ENCODE data around the gene CXCL5.

- TF ChIP-seq SIN3A (IDR thresholded peaks at IDR 0.05; ENCODE audit: borderline replicate concordance, insufficient read depth, low read length) (no peak), POLR2AphosphoS5 (IDR thresholded peaks at IDR 0.05; ENCODE audit: low read depth, low read length) (no peak), REST (IDR thresholded peaks at IDR 0.05; ENCODE audit: insufficient read depth in 1 of 2, low read depth in 2 of 2, low read length in 2 of 2) (no peak)
Observed at GRCh38 chr4:74030285-74030684, 31.8 kb upstream of the CXCL5 start.
